Testis (tissue), 3 donors: ENCODE measurements around the gene DUS1L. TPM values are rescaled to one million over a fixed set of nuclear protein-coding genes. Genes with fewer than 3 reads are reported as not detected.

ENCODE experiments used
- DNase-seq: peaks from one replicate; pipeline ENCODE4 v3.0.0-alpha.2; 2019
- H3K27ac ChIP-seq, 2 donors: fragments of 200-600 bp; sonication (generic); one replicate each; pipeline ENCODE4 v1.5.1; 2019
- H3K27me3 ChIP-seq: fragments of 200-600 bp; sonication (generic); one replicate; pipeline ENCODE4 v1.5.1; 2019
- H3K36me3 ChIP-seq: fragments of 200-600 bp; sonication (generic); one replicate; pipeline ENCODE4 v1.5.1; 2017; ENCODE audit warnings: low read depth; ENCODE audit errors: missing control alignments
- H3K4me1 ChIP-seq: fragments of 200-600 bp; sonication (generic); one replicate; pipeline ENCODE4 v1.5.1; 2019
- H3K4me3 ChIP-seq, 2 donors: fragments of 200-600 bp; sonication (generic); one replicate each; pipeline ENCODE4 v1.5.1; 2017 to 2019
- H3K9me3 ChIP-seq: fragments of 200-600 bp; sonication (generic); one replicate; pipeline ENCODE4 v1.5.1; 2017
- CTCF ChIP-seq, 3 experiments: fragments of 450-650 bp in 2 of 3; fragments of 200-600 bp in 1 of 3; sonication (generic) in 1 of 3; IDR thresholded peaks; one replicate each; pipeline ENCODE4 v1.5.1; 2016 to 2019; ENCODE audit warnings: antibody characterized with exemption in 3 of 3, mild to moderate bottlenecking in 2 of 3, moderate library complexity in 1 of 3
- POLR2A ChIP-seq: fragments of 450-650 bp; IDR thresholded peaks from one replicate; pipeline ENCODE4 v1.6.1; 2017; ENCODE audit warnings: antibody characterized with exemption, mild to moderate bottlenecking, moderate library complexity
- whole genome bisulfite sequencing, 2 donors: methylation state at CpG; one replicate each; pipeline ENCODE4 v1.1.5; 2018; 5-methylcytosine and 5-hydroxymethylcytosine counted together
- intact Hi-C: fragments of 100-400 bp; cut with DNase I; formaldehyde crosslinking; loops from one replicate; pipeline ENCODE4 v1.15.1; 2023; ENCODE audit warnings: low total_unique reads
- polyA plus RNA-seq: library from polyadenylated mRNA; stranded (reverse); fragments of 350-450 nt; fragmentation: Illumina TruSeq; extraction: RNeasy Lipid Tissue Mini Kit (QIAGEN cat#74804); gene quantifications from one replicate; pipeline ENCODE4 v1.2.3, GENCODE V29; 2014; ENCODE audit warnings: low read depth, low replicate concordance; ENCODE audit not compliant: insufficient read depth
- total RNA-seq, 2 donors: library from RNA; depleted of rRNA; stranded (reverse); fragments of >200 nt; gene quantifications; one replicate each; pipeline ENCODE4 v1.2.3, GENCODE V29; 2016

Gene DUS1L
- total and polyA plus RNA-seq, 3 donors from 2014 or later, result 117 to 132 (median 127) TPM

DNA sequence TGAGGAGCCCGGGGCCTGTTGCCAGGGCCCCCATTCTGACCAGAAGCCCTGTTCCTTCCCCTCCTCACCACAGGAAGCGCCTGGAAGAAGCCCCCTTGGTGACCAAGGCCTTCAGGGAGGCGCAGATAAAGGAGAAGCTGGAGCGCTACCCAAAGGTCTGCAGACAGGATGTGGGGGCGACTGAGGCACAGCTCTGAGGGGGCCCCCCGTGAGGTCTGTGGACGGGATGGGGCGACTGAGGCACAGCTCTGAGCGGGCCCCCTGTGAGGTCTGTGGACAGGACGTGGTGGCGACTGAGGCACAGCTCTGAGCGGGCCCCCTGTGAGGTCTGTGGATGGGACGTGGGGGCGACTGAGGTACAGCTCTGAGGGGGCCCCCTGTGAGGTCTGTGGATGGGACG is 56.2 kb downstream of the DUS1L start:
- WGBS, 2 donors, result 83 to 92% methylated on average over 2 to 14 of the region's 15 CpGs
- intact Hi-C loops, result no loop called here
- Histone ChIP-seq H3K9me3 (no peaks in the 10 kb centered on the region), H3K4me1 (peaks cover 6% of the 10 kb centered on the region), H3K27me3 (no peaks in the 10 kb centered on the region), H3K36me3 (no peaks in the 10 kb centered on the region), H3K27ac (no peak overlapping the region), H3K4me3 (no peak overlapping the region)
- no peak for DNase-seq
- TF ChIP-seq POLR2A (no peak), CTCF (IDR thresholded peaks at IDR 0.05) (no peak)

GRCh38 chr17:82008941-82009405 is 56.6 kb downstream of the DUS1L start:
- WGBS, 2 donors, result 95% methylated on average over 19 of the region's 28 CpGs; no CpG with 5 or more reads in 1 of the 2 donors
- intact Hi-C loops, result no loop called here
- H3K27ac ChIP-seq, result no peak overlapping the region

DNA sequence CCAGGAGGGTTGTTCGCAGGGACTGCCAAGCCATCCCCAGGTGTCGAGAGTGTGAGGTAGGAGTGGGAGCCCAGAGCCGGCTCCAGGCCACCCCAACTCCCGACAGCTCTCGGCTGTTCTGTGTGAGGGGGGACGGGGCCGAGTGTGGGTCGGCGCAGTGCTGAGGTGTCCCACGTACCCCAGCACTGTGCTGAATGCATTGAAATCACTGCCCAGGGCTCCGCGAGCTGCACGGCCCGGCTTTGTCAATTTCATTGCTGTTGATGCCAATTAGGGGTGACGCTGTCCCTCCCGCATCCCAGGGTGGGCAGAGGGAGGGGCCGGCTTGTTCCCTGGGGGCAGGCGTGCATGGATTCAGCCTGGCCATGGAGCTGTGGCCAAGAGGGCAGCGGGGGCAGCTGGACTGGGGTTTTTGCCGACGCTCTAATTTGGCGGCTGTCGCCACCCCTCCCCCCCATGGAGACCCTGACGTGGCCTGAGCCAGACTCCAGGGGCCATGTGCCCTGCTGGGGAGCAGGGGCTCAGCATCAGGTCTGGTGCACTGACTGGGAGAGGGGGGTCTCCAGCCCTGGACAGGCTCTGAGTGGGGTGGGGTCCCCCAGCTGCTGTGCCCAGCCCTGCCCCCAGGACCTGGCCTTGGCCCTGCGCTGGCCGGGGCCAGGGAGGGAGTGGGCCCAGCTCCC is 57.2 kb downstream of the DUS1L start:
- DNase-seq, result no peak
- Histone ChIP-seq H3K4me3 (no peak overlapping the region), H3K27me3 (no peaks in the 10 kb centered on the region), H3K4me1 (peaks cover 5% of the 10 kb centered on the region), H3K9me3 (no peaks in the 10 kb centered on the region), H3K27ac (no peak overlapping the region), H3K36me3 (no peaks in the 10 kb centered on the region)
- 91 to 93% methylated on average over 16 to 21 of the region's 26 CpGs for WGBS, 2 donors
- TF ChIP-seq CTCF (IDR thresholded peaks at IDR 0.05), result no peak
- TF ChIP-seq POLR2A, result no peak
- intact Hi-C loops, result no loop called here

More at GRCh38 chr17:82008941-82009405, 56.6 kb downstream of the DUS1L start:
- Histone ChIP-seq H3K4me3 (no peak overlapping the region), H3K36me3 (no peaks in the 10 kb centered on the region), H3K9me3 (no peaks in the 10 kb centered on the region), H3K4me1 (peaks cover 6% of the 10 kb centered on the region), H3K27me3 (no peaks in the 10 kb centered on the region)
- no peak for TF ChIP-seq CTCF (IDR thresholded peaks at IDR 0.05)
- no peak for TF ChIP-seq POLR2A
- no peak for DNase-seq

Other genes with a start within 250 kb of the DUS1L start
- 100 to 1,000 TPM; 160 to 181 TPM for gene MCRIP1, start 232.5 kb downstream of the DUS1L start, total RNA-seq
- gene MCRIP1, start 232.5 kb downstream of the DUS1L start, polyA plus RNA-seq, result 206 TPM
- gene PPP1R27, start 230.8 kb downstream of the DUS1L start, total RNA-seq, result 1 to 10 TPM; 1.6 to 1.9 TPM
- gene PPP1R27, start 230.8 kb downstream of the DUS1L start, polyA plus RNA-seq, result 7.5 TPM
- gene P4HB, start 205.3 kb downstream of the DUS1L start, total RNA-seq, result 100 to 1,000 TPM; 205 to 230 TPM
- gene P4HB, start 205.3 kb downstream of the DUS1L start, polyA plus RNA-seq, result 213 TPM
- gene ARHGDIA, start 194.5 kb downstream of the DUS1L start, total RNA-seq, result 100 to 1,000 TPM; 135 to 161 TPM
- gene ARHGDIA, start 194.5 kb downstream of the DUS1L start, polyA plus RNA-seq, result 201 TPM
- gene ALYREF, start 174.2 kb downstream of the DUS1L start, total RNA-seq, result 100 to 1,000 TPM; 114 to 124 TPM
- gene ALYREF, start 174.2 kb downstream of the DUS1L start, polyA plus RNA-seq, result 140 TPM
- gene ANAPC11, start 174.1 kb downstream of the DUS1L start, total RNA-seq, result 100 to 1,000 TPM; 191 to 198 TPM
- gene ANAPC11, start 174.1 kb downstream of the DUS1L start, polyA plus RNA-seq, result 195 TPM
- gene NPB, start 163.6 kb downstream of the DUS1L start, total RNA-seq, result 10 to 100 TPM; 22.7 to 27.3 TPM
- gene NPB, start 163.6 kb downstream of the DUS1L start, polyA plus RNA-seq, result 1.8 TPM
- gene PCYT2, start 154.4 kb downstream of the DUS1L start, total RNA-seq, result 100 to 1,000 TPM; 171 to 438 TPM
- 488 TPM for gene PCYT2, start 154.4 kb downstream of the DUS1L start, polyA plus RNA-seq
- 10 to 100 TPM; 48.4 to 59.3 TPM for gene SIRT7, start 147.6 kb downstream of the DUS1L start, total RNA-seq
- 34.1 TPM for gene SIRT7, start 147.6 kb downstream of the DUS1L start, polyA plus RNA-seq
- gene MAFG, start 138.1 kb downstream of the DUS1L start, total RNA-seq, result 10 to 100 TPM; 31.7 to 36.9 TPM
- 21.8 TPM for gene MAFG, start 138.1 kb downstream of the DUS1L start, polyA plus RNA-seq
- 10 to 100 TPM; 13.8 to 19.2 TPM for gene PYCR1, start 128.5 kb downstream of the DUS1L start, total RNA-seq
- gene PYCR1, start 128.5 kb downstream of the DUS1L start, polyA plus RNA-seq, result 28.9 TPM
- under 1 TPM; 0.16 to 0.25 TPM for gene MYADML2, start 118.6 kb downstream of the DUS1L start, total RNA-seq
- 0.57 TPM for gene MYADML2, start 118.6 kb downstream of the DUS1L start, polyA plus RNA-seq
- gene NOTUM, start 104.6 kb downstream of the DUS1L start, total RNA-seq, result 10 to 100 TPM in 1 of 2 donors, 1 to 10 TPM in 1; 9.5 to 13.2 TPM
- 5.1 TPM for gene NOTUM, start 104.6 kb downstream of the DUS1L start, polyA plus RNA-seq
- 10 to 100 TPM; 46.2 to 49.7 TPM for gene ASPSCR1, start 88.2 kb downstream of the DUS1L start, total RNA-seq
- 40.5 TPM for gene ASPSCR1, start 88.2 kb downstream of the DUS1L start, polyA plus RNA-seq
- gene CENPX, start 42.9 kb downstream of the DUS1L start, total RNA-seq, result 10 to 100 TPM; 43.5 to 51.8 TPM
- gene CENPX, start 42.9 kb downstream of the DUS1L start, polyA plus RNA-seq, result 43.0 TPM
- gene LRRC45, start 42.5 kb downstream of the DUS1L start, total RNA-seq, result 10 to 100 TPM; 10.7 to 12.8 TPM
- 5.7 TPM for gene LRRC45, start 42.5 kb downstream of the DUS1L start, polyA plus RNA-seq
- 100 to 1,000 TPM in 1 of 2 donors, 10 to 100 TPM in 1; 74.3 to 102 TPM for gene RAC3, start 34.1 kb downstream of the DUS1L start, total RNA-seq
- 42.3 TPM for gene RAC3, start 34.1 kb downstream of the DUS1L start, polyA plus RNA-seq
- 100 to 1,000 TPM; 134 to 188 TPM for gene DCXR, start 28.1 kb downstream of the DUS1L start, total RNA-seq
- 109 TPM for gene DCXR, start 28.1 kb downstream of the DUS1L start, polyA plus RNA-seq
- gene RFNG, start 14.0 kb downstream of the DUS1L start, total RNA-seq, result 100 to 1,000 TPM in 1 of 2 donors, 10 to 100 TPM in 1; 73.3 to 102 TPM
- 50.5 TPM for gene RFNG, start 14.0 kb downstream of the DUS1L start, polyA plus RNA-seq
- gene GPS1, start 13.9 kb downstream of the DUS1L start, total RNA-seq, result 100 to 1,000 TPM; 170 to 190 TPM
- gene GPS1, start 13.9 kb downstream of the DUS1L start, polyA plus RNA-seq, result 178 TPM
- gene FASN, start 32.4 kb upstream of the DUS1L start, total RNA-seq, result 10 to 100 TPM; 76.2 to 93.0 TPM
- 47.6 TPM for gene FASN, start 32.4 kb upstream of the DUS1L start, polyA plus RNA-seq
- 100 to 1,000 TPM in 1 of 2 donors, 10 to 100 TPM in 1; 71.8 to 111 TPM for gene CCDC57, start 147.0 kb upstream of the DUS1L start, total RNA-seq
- 61.3 TPM for gene CCDC57, start 147.0 kb upstream of the DUS1L start, polyA plus RNA-seq
- gene SLC16A3, start 163.2 kb upstream of the DUS1L start, total RNA-seq, result 10 to 100 TPM; 67.7 to 71.4 TPM
- gene SLC16A3, start 163.2 kb upstream of the DUS1L start, polyA plus RNA-seq, result 70.6 TPM
- gene CSNK1D, start 207.9 kb upstream of the DUS1L start, total RNA-seq, result 100 to 1,000 TPM; 137 to 179 TPM
- gene CSNK1D, start 207.9 kb upstream of the DUS1L start, polyA plus RNA-seq, result 178 TPM